ENCODE data around the gene EFHD2.

EFHD2 gene

DNA sequence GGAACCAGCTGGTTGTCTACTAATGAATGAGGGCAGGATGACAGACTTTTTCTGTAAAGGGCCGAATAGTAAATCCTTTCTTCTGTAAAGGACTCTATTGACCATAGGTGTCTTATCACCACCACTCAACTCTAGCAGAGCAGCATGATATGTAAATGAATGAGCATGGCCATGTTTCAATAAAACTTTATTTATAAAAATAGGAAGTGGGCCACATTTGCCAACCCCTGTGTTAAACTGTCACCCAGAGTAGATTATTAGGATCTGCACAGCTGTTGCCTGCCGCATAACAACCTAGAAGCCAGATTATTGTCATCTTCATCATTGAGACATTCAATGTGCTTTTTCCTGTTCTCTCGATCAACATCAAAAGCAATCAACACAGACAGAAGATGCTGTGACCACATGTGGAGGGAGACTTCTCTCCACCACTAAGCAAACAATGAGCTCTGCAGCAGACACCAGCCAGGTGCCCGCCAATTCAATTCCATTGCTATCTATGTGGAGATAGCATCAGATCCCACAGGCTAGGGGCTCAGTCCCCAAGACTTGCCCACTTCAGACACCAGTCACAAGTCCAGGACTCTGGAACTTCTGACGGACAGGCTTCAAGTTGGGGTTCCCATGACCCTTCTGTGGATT, 6.8 kb upstream of the EFHD2 start:
- Histone ChIP-seq H3K23ac (ENCODE audit: low read length) (no peak overlapping the region), H2AK5ac (ENCODE audit: low read length) (no peak overlapping the region), H3K4ac (ENCODE audit: low read depth, low read length) (no peak overlapping the region), H3K27ac (ENCODE audit: low read depth, low read length) (no peak overlapping the region), H3K18ac (ENCODE audit: low read length) (no peak overlapping the region), H2AFZ (ENCODE audit: insufficient read depth, low read length, poor library complexity) (no peak overlapping the region), H2BK5ac (ENCODE audit: low read depth, low read length, poor library complexity) (no peak overlapping the region), H3K4me1 (ENCODE audit: control insufficient read depth in 1 of 2, insufficient read depth in 2 of 2, low read length in 2 of 2) (no peaks in the 10 kb centered on the region), H3K27me3 (ENCODE audit: insufficient read depth, low read length) (no peaks in the 10 kb centered on the region), H3K9me3 (ENCODE audit: insufficient read depth, low read depth, low read length) (peaks cover 3% of the 10 kb centered on the region), H3K14ac (ENCODE audit: low read length) (no peak overlapping the region), H3K36me3 (ENCODE audit: control insufficient read depth in 1 of 2, insufficient read depth in 2 of 2, low read length in 2 of 2) (no peaks in the 10 kb centered on the region), H2BK120ac (ENCODE audit: insufficient read depth, low read length, poor library complexity) (no peak overlapping the region), H3K4me2 (ENCODE audit: low read length) (no peak overlapping the region), H3K79me1 (ENCODE audit: low read length) (no peaks in the 10 kb centered on the region), H3K4me3 (ENCODE audit: low read depth, low read length) (no peak overlapping the region), H4K8ac (ENCODE audit: low read depth, low read length) (no peak overlapping the region), H3K9ac (ENCODE audit: low read length) (no peak overlapping the region), H3K79me2 (ENCODE audit: control insufficient read depth, insufficient read depth, low read length, poor library complexity) (no peaks in the 10 kb centered on the region), H2BK12ac (ENCODE audit: low read length) (no peak overlapping the region), H4K12ac (ENCODE audit: low read depth, low read length) (no peak overlapping the region), H4K91ac (ENCODE audit: low read depth, low read length) (no peak overlapping the region)
- DNase-seq = no peak
- no CpG with 5 or more reads among the region's 5 CpGs for WGBS (ENCODE audit: extremely low coverage, insufficient coverage, insufficient read length)

DNA sequence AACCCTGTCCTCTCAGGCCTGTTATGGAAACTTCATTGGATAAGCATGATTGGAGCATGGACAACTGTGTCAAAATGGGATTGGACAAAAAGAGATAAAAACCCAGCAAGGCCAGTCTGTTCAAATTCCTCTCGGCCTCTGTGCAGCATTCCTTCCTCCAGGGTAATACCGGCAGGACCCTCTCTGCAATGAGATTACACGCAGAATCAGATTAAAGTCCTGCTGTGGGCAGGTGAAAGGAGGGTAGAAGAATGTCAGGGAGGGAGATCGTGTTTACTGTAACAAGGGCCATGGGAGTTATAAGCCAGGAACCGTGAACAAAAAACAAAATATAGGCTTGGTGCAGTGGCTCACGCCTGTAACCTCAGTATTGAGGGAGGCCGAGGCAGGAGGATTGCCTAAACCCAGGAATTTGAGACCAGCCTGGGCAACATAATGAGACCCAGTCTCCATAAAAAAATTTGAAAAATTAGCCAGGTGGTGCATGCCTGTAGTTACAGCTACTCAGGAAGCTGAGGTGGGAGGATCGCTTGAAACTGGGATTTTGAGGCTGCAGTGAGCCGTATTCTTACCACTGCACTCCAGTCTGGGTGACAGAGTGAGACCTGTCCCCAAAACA, 5.6 kb upstream of the EFHD2 start:
- WGBS (ENCODE audit: extremely low coverage, insufficient coverage, insufficient read length) = no CpG with 5 or more reads among the region's 9 CpGs
- H3K23ac ChIP-seq (ENCODE audit: low read length) = no peak overlapping the region

DNA sequence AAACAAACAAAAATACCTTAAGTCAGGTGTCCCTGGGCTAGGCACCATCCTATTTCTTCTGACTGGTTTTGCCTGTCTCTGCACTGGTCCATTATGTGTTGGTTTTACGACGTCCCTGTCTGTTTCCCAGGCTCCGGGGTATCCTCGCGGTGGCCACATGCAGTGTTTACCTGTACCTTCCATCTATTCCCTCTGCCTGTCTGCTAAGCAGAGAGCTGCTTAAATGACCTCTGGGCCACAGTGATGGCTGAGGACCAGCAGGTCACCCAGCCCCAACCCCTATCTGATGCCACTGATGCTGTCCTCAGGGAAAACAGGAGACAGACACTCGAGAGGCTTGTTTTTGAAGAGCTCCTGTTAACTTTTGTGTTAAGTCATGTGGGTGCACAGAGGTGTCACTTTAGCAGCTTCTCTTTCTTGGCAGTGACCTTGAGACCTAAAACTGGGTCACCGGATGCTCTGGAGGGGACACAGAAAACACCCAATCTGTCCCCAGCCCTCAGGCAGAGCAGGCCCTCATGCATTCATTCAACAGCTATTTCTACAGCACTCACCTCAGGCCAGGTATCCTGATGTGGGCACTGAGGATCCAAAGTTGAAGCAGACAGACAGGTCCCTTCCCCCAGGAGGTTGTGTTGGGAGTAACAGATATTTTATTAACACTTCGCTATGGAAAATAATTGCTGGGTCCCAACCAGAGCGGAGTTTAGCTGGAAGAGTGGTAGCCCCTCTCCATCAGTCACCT, 4.4 kb upstream of the EFHD2 start:
- no peak overlapping the region for H2AFZ ChIP-seq (ENCODE audit: insufficient read depth, low read length, poor library complexity)
- no peak overlapping the region for H3K4me3 ChIP-seq (ENCODE audit: low read depth, low read length)
- H3K79me1 ChIP-seq (ENCODE audit: low read length) = peaks cover 4% of the 10 kb centered on the region
- no peak overlapping the region for H3K9ac ChIP-seq (ENCODE audit: low read length)
- H3K4ac ChIP-seq (ENCODE audit: low read depth, low read length) = no peak overlapping the region
- H2AK5ac ChIP-seq (ENCODE audit: low read length) = no peak overlapping the region
- H3K18ac ChIP-seq (ENCODE audit: low read length) = no peak overlapping the region
- WGBS (ENCODE audit: extremely low coverage, insufficient coverage, insufficient read length) = no CpG with 5 or more reads among the region's 9 CpGs
- H4K8ac ChIP-seq (ENCODE audit: low read depth, low read length) = no peak overlapping the region
- H3K23ac ChIP-seq (ENCODE audit: low read length) = no peak overlapping the region
- DNase-seq = peak; percentile 86 to 88
- H2BK5ac ChIP-seq (ENCODE audit: low read depth, low read length, poor library complexity) = no peak overlapping the region
- H3K79me2 ChIP-seq (ENCODE audit: control insufficient read depth, insufficient read depth, low read length, poor library complexity) = peaks cover 1% of the 10 kb centered on the region
- H2BK12ac ChIP-seq (ENCODE audit: low read length) = no peak overlapping the region
- no peaks in the 10 kb centered on the region for H3K27me3 ChIP-seq (ENCODE audit: insufficient read depth, low read length)
- no peak overlapping the region for H2BK120ac ChIP-seq (ENCODE audit: insufficient read depth, low read length, poor library complexity)
- H4K91ac ChIP-seq (ENCODE audit: low read depth, low read length) = no peak overlapping the region
- H3K4me1 ChIP-seq (ENCODE audit: control insufficient read depth in 1 of 2, insufficient read depth in 2 of 2, low read length in 2 of 2) = peaks cover under 1 to 5% of the 10 kb centered on the region in 2 experiments
- no peak overlapping the region for H3K14ac ChIP-seq (ENCODE audit: low read length)
- H3K4me2 ChIP-seq (ENCODE audit: low read length) = no peak overlapping the region
- no peaks in the 10 kb centered on the region for H3K9me3 ChIP-seq (ENCODE audit: insufficient read depth, low read depth, low read length)
- H3K27ac ChIP-seq (ENCODE audit: low read depth, low read length) = no peak overlapping the region
- H4K12ac ChIP-seq (ENCODE audit: low read depth, low read length) = no peak overlapping the region
- no peaks in the 10 kb centered on the region for H3K36me3 ChIP-seq (ENCODE audit: control insufficient read depth in 1 of 2, insufficient read depth in 2 of 2, low read length in 2 of 2)

More for the DNA sequence above, 5.6 kb upstream of the EFHD2 start:
- Histone ChIP-seq H3K27me3 (ENCODE audit: insufficient read depth, low read length) (no peaks in the 10 kb centered on the region), H3K4me1 (ENCODE audit: control insufficient read depth in 1 of 2, insufficient read depth in 2 of 2, low read length in 2 of 2) (peaks cover 0 to 3% of the 10 kb centered on the region in 2 experiments), H3K4me2 (ENCODE audit: low read length) (no peak overlapping the region), H2BK12ac (ENCODE audit: low read length) (no peak overlapping the region), H4K8ac (ENCODE audit: low read depth, low read length) (no peak overlapping the region), H3K4me3 (ENCODE audit: low read depth, low read length) (no peak overlapping the region), H3K79me1 (ENCODE audit: low read length) (no peaks in the 10 kb centered on the region), H2AK5ac (ENCODE audit: low read length) (no peak overlapping the region), H3K18ac (ENCODE audit: low read length) (no peak overlapping the region), H3K14ac (ENCODE audit: low read length) (no peak overlapping the region), H3K36me3 (ENCODE audit: control insufficient read depth in 1 of 2, insufficient read depth in 2 of 2, low read length in 2 of 2) (no peaks in the 10 kb centered on the region), H3K4ac (ENCODE audit: low read depth, low read length) (no peak overlapping the region), H2AFZ (ENCODE audit: insufficient read depth, low read length, poor library complexity) (no peak overlapping the region), H2BK5ac (ENCODE audit: low read depth, low read length, poor library complexity) (no peak overlapping the region), H3K79me2 (ENCODE audit: control insufficient read depth, insufficient read depth, low read length, poor library complexity) (no peaks in the 10 kb centered on the region), H4K12ac (ENCODE audit: low read depth, low read length) (no peak overlapping the region), H2BK120ac (ENCODE audit: insufficient read depth, low read length, poor library complexity) (no peak overlapping the region), H3K9me3 (ENCODE audit: insufficient read depth, low read depth, low read length) (peaks cover 3% of the 10 kb centered on the region), H3K9ac (ENCODE audit: low read length) (no peak overlapping the region), H4K91ac (ENCODE audit: low read depth, low read length) (no peak overlapping the region), H3K27ac (ENCODE audit: low read depth, low read length) (no peak overlapping the region)
- DNase-seq = peak; percentile 89 to 96

- Histone ChIP-seq H3K79me2 (ENCODE audit: control insufficient read depth, insufficient read depth, low read length, poor library complexity) (peaks cover 2% of the 10 kb centered on the region), H3K18ac (ENCODE audit: low read length) (no peak overlapping the region), H3K9ac (ENCODE audit: low read length) (no peak overlapping the region), H3K4me1 (ENCODE audit: control insufficient read depth in 1 of 2, insufficient read depth in 2 of 2, low read length in 2 of 2) (peaks cover 16 to 21% of the 10 kb centered on the region in 2 experiments), H3K4ac (ENCODE audit: low read depth, low read length) (no peak overlapping the region), H4K91ac (ENCODE audit: low read depth, low read length) (no peak overlapping the region), H2BK5ac (ENCODE audit: low read depth, low read length, poor library complexity) (no peak overlapping the region), H3K4me2 (ENCODE audit: low read length) (no peak overlapping the region), H4K8ac (ENCODE audit: low read depth, low read length) (no peak overlapping the region), H2AFZ (ENCODE audit: insufficient read depth, low read length, poor library complexity) (no peak overlapping the region), H2BK120ac (ENCODE audit: insufficient read depth, low read length, poor library complexity) (no peak overlapping the region), H4K12ac (ENCODE audit: low read depth, low read length) (no peak overlapping the region), H3K27me3 (ENCODE audit: insufficient read depth, low read length) (no peaks in the 10 kb centered on the region), H3K23ac (ENCODE audit: low read length) (no peak overlapping the region), H2BK12ac (ENCODE audit: low read length) (no peak overlapping the region), H3K9me3 (ENCODE audit: insufficient read depth, low read depth, low read length) (no peaks in the 10 kb centered on the region), H3K79me1 (ENCODE audit: low read length) (peaks cover 11% of the 10 kb centered on the region), H3K14ac (ENCODE audit: low read length) (no peak overlapping the region), H3K4me3 (ENCODE audit: low read depth, low read length) (no peak overlapping the region), H3K27ac (ENCODE audit: low read depth, low read length) (no peak overlapping the region), H3K36me3 (ENCODE audit: control insufficient read depth in 1 of 2, insufficient read depth in 2 of 2, low read length in 2 of 2) (no peaks in the 10 kb centered on the region), H2AK5ac (ENCODE audit: low read length) (no peak overlapping the region)
- no CpG with 5 or more reads among the region's 11 CpGs for WGBS (ENCODE audit: extremely low coverage, insufficient coverage, insufficient read length)
- DNase-seq = no peak
Observed at GRCh38 chr1:15406614-15407559, 2.8 kb upstream of the EFHD2 start.
